ENCODE results near the gene NSDHL. TPM values are rescaled to one million over a fixed set of nuclear protein-coding genes. Genes with fewer than 3 reads are reported as not detected.
A peak's percentile ranks its signal among the peaks of the same experiment; 100 is the strongest.

Gene NSDHL
- polyA plus RNA-seq, 1 experiment: 19.6 TPM

- POLR2A ChIA-PET: interaction anchor here (0.6 kb wide), 1 partner anchor 156 kb away, joined by 4 read pairs; no protein-coding TSS in a partner anchor
- H3K4me3 ChIP-seq (ENCODE audit: low read depth, low read length): no peak overlapping the region
These were observed 17.7 kb upstream of the NSDHL start for GRCh38 chrX:152813206-152813605.

GRCh38 chrX:152814048-152814447 is 16.8 kb upstream of the NSDHL start:
- ChIA-PET POLR2A (interaction anchor here (0.6 kb wide), 1 partner anchor 157 kb away, joined by 4 read pairs; no protein-coding TSS in a partner anchor), CTCF (no interaction called here)
- TF ChIP-seq CTCF (IDR thresholded peaks at IDR 0.05; ENCODE audit: low read depth, low read length): no peak
- H3K4me3 ChIP-seq (ENCODE audit: low read depth, low read length): no peak overlapping the region
- H3K27ac ChIP-seq (ENCODE audit: low read depth, low read length): no peak overlapping the region
- no peaks in the 10 kb centered on the region for H3K27me3 ChIP-seq (ENCODE audit: control insufficient read depth, insufficient read depth, low read length)
- H3K9me3 ChIP-seq (ENCODE audit: control insufficient read depth, insufficient read depth, low read length): no peaks in the 10 kb centered on the region
- no peak for DNase-seq (ENCODE audit: low read depth, low spot score)

More at GRCh38 chrX:152813206-152813605, 17.7 kb upstream of the NSDHL start:
- Histone ChIP-seq H3K27ac (ENCODE audit: low read depth, low read length) (no peak overlapping the region), H3K27me3 (ENCODE audit: control insufficient read depth, insufficient read depth, low read length) (no peaks in the 10 kb centered on the region), H3K9me3 (ENCODE audit: control insufficient read depth, insufficient read depth, low read length) (no peaks in the 10 kb centered on the region)
- no peak for DNase-seq (ENCODE audit: low read depth, low spot score)
- CTCF ChIA-PET: interaction anchor here (1.3 kb wide), 2 partner anchors 21 to 1084 kb away, joined by 3 read pairs; no protein-coding TSS in a partner anchor
- no peak for TF ChIP-seq CTCF (IDR thresholded peaks at IDR 0.05; ENCODE audit: low read depth, low read length)

GRCh38 chrX:152817078-152817764 is 13.6 kb upstream of the NSDHL start:
- H3K27ac ChIP-seq (ENCODE audit: low read depth, low read length): no peak overlapping the region
- DNase-seq (ENCODE audit: low read depth, low spot score): peak; percentile 15
- CTCF ChIA-PET: interaction anchor here (0.5 to 0.7 kb wide), 3 partner anchors 14 to 1070 kb away, joined by 3 read pairs; no protein-coding TSS in a partner anchor

GRCh38 chrX:152818356-152818755 is 12.5 kb upstream of the NSDHL start:
- Histone ChIP-seq H3K4me3 (ENCODE audit: low read depth, low read length) (no peak overlapping the region), H3K27me3 (ENCODE audit: control insufficient read depth, insufficient read depth, low read length) (no peaks in the 10 kb centered on the region), H3K27ac (ENCODE audit: low read depth, low read length) (peak overlapping the region; percentile 12), H3K9me3 (ENCODE audit: control insufficient read depth, insufficient read depth, low read length) (no peaks in the 10 kb centered on the region)
- POLR2A ChIA-PET: interaction anchor here (1.6 kb wide), 1 partner anchor 12 kb away, joined by 4 read pairs; the partner anchor contains the start of genes CETN2 and NSDHL
- CTCF ChIA-PET: interaction anchor here (0.7 to 1.0 kb wide), 4 partner anchors 86 to 947 kb away, joined by 3 to 6 read pairs (median 3); no protein-coding TSS in a partner anchor
- no peak for TF ChIP-seq CTCF (IDR thresholded peaks at IDR 0.05; ENCODE audit: low read depth, low read length)
- no peak for DNase-seq (ENCODE audit: low read depth, low spot score)

More at GRCh38 chrX:152817078-152817764, 13.6 kb upstream of the NSDHL start:
- H3K27me3 ChIP-seq (ENCODE audit: control insufficient read depth, insufficient read depth, low read length): no peaks in the 10 kb centered on the region
- peak; percentile 63 for TF ChIP-seq CTCF (IDR thresholded peaks at IDR 0.05; ENCODE audit: low read depth, low read length)
- no peak overlapping the region for H3K4me3 ChIP-seq (ENCODE audit: low read depth, low read length)
- no peaks in the 10 kb centered on the region for H3K9me3 ChIP-seq (ENCODE audit: control insufficient read depth, insufficient read depth, low read length)
- POLR2A ChIA-PET: no interaction called here

- H3K27ac ChIP-seq (ENCODE audit: low read depth, low read length): peak overlapping the region; percentile 70
- CTCF ChIA-PET: interaction anchor here (0.6 to 1.0 kb wide), 4 partner anchors 85 to 849 kb away, joined by 3 read pairs; no protein-coding TSS in a partner anchor
These were observed 11.6 kb upstream of the NSDHL start for GRCh38 chrX:152819266-152819665.

More at GRCh38 chrX:152819266-152819665, 11.6 kb upstream of the NSDHL start:
- no peak for DNase-seq (ENCODE audit: low read depth, low spot score)
- Histone ChIP-seq H3K27me3 (ENCODE audit: control insufficient read depth, insufficient read depth, low read length) (no peaks in the 10 kb centered on the region), H3K9me3 (ENCODE audit: control insufficient read depth, insufficient read depth, low read length) (no peaks in the 10 kb centered on the region), H3K4me3 (ENCODE audit: low read depth, low read length) (no peak overlapping the region)
- POLR2A ChIA-PET: interaction anchor here (1.6 kb wide), 1 partner anchor 12 kb away, joined by 4 read pairs; the partner anchor contains the start of genes CETN2 and NSDHL
- TF ChIP-seq CTCF (IDR thresholded peaks at IDR 0.05; ENCODE audit: low read depth, low read length): no peak
